SK-N-MC (cell line): ENCODE results near the gene ZDHHC11B.

Experiments used
- EZH2 ChIP-seq: fragments of 200-600 bp; sonication (generic); IDR thresholded peaks from one replicate; pipeline ENCODE4 v1.6.1; 2017; ENCODE audit warnings: antibody characterized with exemption
- POLR2AphosphoS5 ChIP-seq: IDR thresholded peaks from 2 replicates; pipeline ENCODE4 v1.6.1; 2012; ENCODE audit warnings: mild to moderate bottlenecking, low read depth, low read length, borderline replicate concordance

GRCh38 chr5:760363-761058 lies 24.0 kb downstream of the ZDHHC11B start:
- no peak for TF ChIP-seq EZH2
- TF ChIP-seq POLR2AphosphoS5: no peak
